Esophagus muscularis mucosa (tissue), 4 donors: ENCODE measurements around the gene WNT11. TPM values are rescaled to one million over a fixed set of nuclear protein-coding genes. Genes with fewer than 3 reads are reported as not detected.

Source experiments
- DNase-seq: peaks from one replicate; pipeline ENCODE4 v3.0.0-alpha.2; 2017; ENCODE audit errors: extremely low spot score
- H3K27ac ChIP-seq, 4 donors: fragments of 200-600 bp; sonication (generic); replicated peaks in 1 of 4; 1 replicate in 3 of 4; 2 replicates in 1 of 4; pipeline ENCODE4 v1.5.1; 2016 to 2019; ENCODE audit warnings: mild to moderate bottlenecking in 1 of 4
- H3K27me3 ChIP-seq, 4 donors: fragments of 200-600 bp; sonication (generic); one replicate each; pipeline versions ENCODE4 v1.5.1 to v1.6.0; 2016 to 2019
- H3K36me3 ChIP-seq, 4 donors: fragments of 200-600 bp; sonication (generic); one replicate each; pipeline ENCODE4 v1.5.1; 2016 to 2019
- H3K4me1 ChIP-seq, 4 donors: fragments of 200-600 bp; sonication (generic); one replicate each; pipeline ENCODE4 v1.5.1; 2016 to 2019
- H3K4me3 ChIP-seq, 4 donors: fragments of 200-600 bp; sonication (generic); 1 replicate in 2 of 4; 2 replicates in 2 of 4; pipeline ENCODE4 v1.5.1; 2016 to 2019; ENCODE audit warnings: mild to moderate bottlenecking in 4 of 4, moderate library complexity in 1 of 4
- H3K9me3 ChIP-seq, 4 donors: fragments of 200-600 bp; sonication (generic); 1 replicate in 3 of 4; 2 replicates in 1 of 4; pipeline ENCODE4 v1.5.1; 2016 to 2019
- EP300 ChIP-seq: sonication (generic); formaldehyde crosslinking; IDR thresholded peaks from one replicate; pipeline ENCODE4 v1.6.1; 2017; ENCODE audit warnings: antibody characterized with exemption
- POLR2A ChIP-seq: fragments of 450-650 bp; IDR thresholded peaks from one replicate; pipeline ENCODE4 v1.6.1; 2017; ENCODE audit warnings: antibody characterized with exemption, moderate library complexity, mild to moderate bottlenecking, low read depth
- POLR2AphosphoS5 ChIP-seq, 2 donors: sonication (generic); formaldehyde crosslinking; IDR thresholded peaks; one replicate each; pipeline ENCODE4 v1.6.1; 2017; ENCODE audit warnings: antibody characterized with exemption in 2 of 2
- WGBS: methylation state at CpG from one replicate; pipeline ENCODE4 v1.1.5; 2018; 5-methylcytosine and 5-hydroxymethylcytosine counted together
- intact Hi-C: fragments of 100-400 bp; cut with DNase I; formaldehyde crosslinking; loops from one replicate; pipeline ENCODE4 v1.15.1; 2023
- total RNA-seq, 4 donors: library from RNA; depleted of rRNA; stranded (reverse); fragments of >200 nt; gene quantifications; one replicate each; pipeline versions ENCODE4 v1.1.0 to v1.2.1, GENCODE V29; 2016
- TF ChIP-seq, protein P1 (sequence below), 3 experiments: fragments of 200-600 bp in 2 of 3; fragments of 450-650 bp in 1 of 3; sonication (generic) in 2 of 3; IDR thresholded peaks; one replicate each; pipeline ENCODE4 v1.5.1; 2017 to 2019; ENCODE audit warnings: antibody characterized with exemption in 3 of 3, mild to moderate bottlenecking in 2 of 3, moderate library complexity in 1 of 3

The WNT11 gene
- total RNA-seq, 4 donors from 2014 or later, result 3.7 to 11.0 (median 7.7) TPM

DNA sequence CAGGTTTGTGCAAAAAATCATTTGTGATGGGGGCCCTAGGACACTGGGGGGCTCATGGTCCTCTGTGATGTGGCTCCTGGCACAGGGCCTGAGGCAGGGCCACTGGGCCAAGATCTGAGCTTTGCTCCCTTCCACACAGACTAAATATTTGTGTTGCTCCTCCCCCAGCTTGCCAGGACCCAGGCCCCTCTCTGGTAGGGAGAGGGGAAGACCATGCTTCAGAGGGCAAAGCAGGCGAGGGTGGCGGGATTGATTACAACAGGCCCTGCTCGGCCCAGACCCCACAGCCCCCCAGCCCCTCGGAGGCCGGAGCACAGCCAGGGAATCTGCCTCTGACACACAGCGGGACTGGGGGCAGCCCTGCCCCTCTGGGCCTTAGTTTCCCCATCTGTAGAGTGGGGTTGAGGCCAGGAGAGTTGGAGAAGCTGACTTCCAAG, 29.0 kb downstream of the WNT11 start:
- H3K9me3 ChIP-seq, result no peaks in the 10 kb centered on the region
- H3K27ac ChIP-seq, result no peak overlapping the region
- no peak overlapping the region for H3K4me3 ChIP-seq
- no peak for DNase-seq
- intact Hi-C loops, result no loop called here
- no CpG with 5 or more reads among the region's 6 CpGs for WGBS
- H3K27me3 ChIP-seq, result no peaks in the 10 kb centered on the region
- peaks cover 0 to 5% (median 2%) of the 10 kb centered on the region in 4 donors for H3K4me1 ChIP-seq
- no peak for TF ChIP-seq POLR2A
- no peak for TF ChIP-seq POLR2AphosphoS5 (IDR thresholded peaks at IDR 0.05)
- TF ChIP-seq, protein P1, sequence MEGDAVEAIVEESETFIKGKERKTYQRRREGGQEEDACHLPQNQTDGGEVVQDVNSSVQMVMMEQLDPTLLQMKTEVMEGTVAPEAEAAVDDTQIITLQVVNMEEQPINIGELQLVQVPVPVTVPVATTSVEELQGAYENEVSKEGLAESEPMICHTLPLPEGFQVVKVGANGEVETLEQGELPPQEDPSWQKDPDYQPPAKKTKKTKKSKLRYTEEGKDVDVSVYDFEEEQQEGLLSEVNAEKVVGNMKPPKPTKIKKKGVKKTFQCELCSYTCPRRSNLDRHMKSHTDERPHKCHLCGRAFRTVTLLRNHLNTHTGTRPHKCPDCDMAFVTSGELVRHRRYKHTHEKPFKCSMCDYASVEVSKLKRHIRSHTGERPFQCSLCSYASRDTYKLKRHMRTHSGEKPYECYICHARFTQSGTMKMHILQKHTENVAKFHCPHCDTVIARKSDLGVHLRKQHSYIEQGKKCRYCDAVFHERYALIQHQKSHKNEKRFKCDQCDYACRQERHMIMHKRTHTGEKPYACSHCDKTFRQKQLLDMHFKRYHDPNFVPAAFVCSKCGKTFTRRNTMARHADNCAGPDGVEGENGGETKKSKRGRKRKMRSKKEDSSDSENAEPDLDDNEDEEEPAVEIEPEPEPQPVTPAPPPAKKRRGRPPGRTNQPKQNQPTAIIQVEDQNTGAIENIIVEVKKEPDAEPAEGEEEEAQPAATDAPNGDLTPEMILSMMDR (IDR thresholded peaks at IDR 0.05), result no peak
- TF ChIP-seq EP300, result no peak
- no peaks in the 10 kb centered on the region for H3K36me3 ChIP-seq

DNA sequence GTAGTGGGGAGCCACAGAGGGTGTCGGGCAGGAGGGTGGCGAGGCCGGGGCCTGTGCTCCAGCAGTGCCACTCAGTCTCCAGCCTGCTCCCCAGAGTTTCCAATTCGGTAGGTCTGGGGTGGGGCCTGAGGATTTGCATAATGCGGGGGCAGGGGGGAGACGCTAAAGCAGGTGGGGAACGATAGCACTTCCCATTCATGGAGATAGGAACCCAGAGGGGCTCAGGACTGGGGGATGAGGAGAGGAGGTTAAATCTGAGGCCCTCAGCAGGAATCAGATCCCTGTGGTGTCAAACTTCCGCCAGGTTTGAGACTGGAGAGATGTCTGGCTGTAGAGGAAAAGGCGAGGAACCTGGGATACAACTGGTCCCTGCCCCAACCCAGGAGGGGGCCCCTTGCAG, 29.8 kb downstream of the WNT11 start:
- Histone ChIP-seq H3K4me1 (peaks cover 0 to 6% (median 3%) of the 10 kb centered on the region in 4 donors), H3K36me3 (no peaks in the 10 kb centered on the region), H3K4me3 (no peak overlapping the region), H3K27ac (no peak overlapping the region), H3K27me3 (no peaks in the 10 kb centered on the region), H3K9me3 (no peaks in the 10 kb centered on the region)
- TF ChIP-seq EP300, result no peak
- TF ChIP-seq POLR2AphosphoS5 (IDR thresholded peaks at IDR 0.05), result no peak
- TF ChIP-seq, protein P1 (IDR thresholded peaks at IDR 0.05), result no peak
- TF ChIP-seq POLR2A, result no peak
- DNase-seq, result no peak
- 82% methylated on average over 9 of the region's 9 CpGs for whole genome bisulfite sequencing
- intact Hi-C loops, result no loop called here

DNA sequence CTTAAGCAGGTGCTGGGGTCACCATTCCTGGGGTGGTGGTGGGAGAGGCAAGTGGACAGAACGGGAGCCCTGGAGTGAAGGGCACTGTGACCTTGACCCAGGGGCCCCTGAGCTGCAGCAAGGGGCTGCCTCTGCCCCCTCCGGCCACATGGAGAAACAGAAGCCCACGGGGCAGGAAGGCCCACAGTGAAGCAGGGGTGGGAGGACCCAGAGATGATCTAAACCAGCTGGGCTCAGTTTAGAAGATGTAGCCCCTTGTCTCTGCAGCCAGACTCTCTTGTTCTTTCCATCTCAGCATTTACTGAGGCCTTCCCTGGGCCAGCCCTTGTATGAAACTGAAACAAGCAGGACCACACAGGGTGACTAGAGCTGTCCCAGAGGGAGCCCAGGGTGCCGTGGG, 30.5 kb downstream of the WNT11 start:
- no peak for DNase-seq
- Histone ChIP-seq H3K4me3 (no peak overlapping the region), H3K4me1 (peaks cover 0 to 6% (median 3%) of the 10 kb centered on the region in 4 donors), H3K36me3 (no peaks in the 10 kb centered on the region), H3K27ac (no peak overlapping the region), H3K27me3 (no peaks in the 10 kb centered on the region), H3K9me3 (no peaks in the 10 kb centered on the region)
- 92% methylated on average over 1 of the region's 4 CpGs for WGBS
- no peak for TF ChIP-seq POLR2AphosphoS5 (IDR thresholded peaks at IDR 0.05)
- TF ChIP-seq EP300, result no peak
- no peak for TF ChIP-seq POLR2A
- TF ChIP-seq, protein P1 (IDR thresholded peaks at IDR 0.05), result no peak
- intact Hi-C loops, result no loop called here

DNA sequence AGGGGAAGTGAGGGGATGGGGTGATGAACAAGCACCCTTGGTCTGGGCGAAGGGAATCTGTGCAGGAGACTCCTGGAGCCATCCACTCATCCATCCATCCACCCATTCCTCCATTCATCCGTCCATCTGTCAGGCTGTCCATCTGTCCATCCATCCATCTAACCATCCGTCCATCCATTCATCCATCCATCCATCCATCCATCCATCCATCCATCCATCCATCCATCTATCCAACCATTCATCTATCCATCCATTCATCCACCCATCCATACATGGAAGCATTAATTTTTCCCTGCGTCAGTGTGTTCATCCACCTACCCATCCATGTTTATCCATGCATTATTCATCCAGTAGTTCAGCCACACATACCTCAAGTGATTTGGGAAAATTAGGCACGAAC, 32.0 kb downstream of the WNT11 start:
- Histone ChIP-seq H3K36me3 (no peaks in the 10 kb centered on the region), H3K9me3 (no peaks in the 10 kb centered on the region), H3K4me3 (no peak overlapping the region), H3K27ac (no peak overlapping the region), H3K4me1 (peaks cover 0 to 6% (median 3%) of the 10 kb centered on the region in 4 donors), H3K27me3 (no peaks in the 10 kb centered on the region)
- WGBS, result 89% methylated on average over 5 of the region's 5 CpGs
- DNase-seq, result no peak
- TF ChIP-seq EP300 (no peak), POLR2A (no peak), POLR2AphosphoS5 (IDR thresholded peaks at IDR 0.05) (no peak)
- TF ChIP-seq, protein P1 (IDR thresholded peaks at IDR 0.05), result no peak
- intact Hi-C loops, result no loop called here

DNA sequence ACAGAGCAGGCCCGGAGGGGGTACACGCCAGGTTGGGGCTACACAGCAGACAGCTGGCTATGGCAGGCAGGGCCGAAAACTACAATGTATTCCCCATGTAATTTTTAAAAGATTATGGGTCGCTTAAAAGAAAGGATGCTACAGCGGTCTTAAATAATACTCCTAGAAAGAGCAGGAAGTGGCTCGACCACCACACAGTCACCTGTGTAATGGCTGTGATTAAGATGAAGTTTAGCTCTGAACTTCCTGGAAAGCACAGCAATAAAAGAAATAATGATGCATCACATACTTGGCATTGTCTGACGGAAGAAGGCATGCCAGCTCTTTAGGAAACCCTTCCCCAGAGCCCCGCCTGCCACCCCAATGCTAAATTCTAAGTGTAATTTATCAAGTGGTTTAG, 32.6 kb downstream of the WNT11 start:
- Histone ChIP-seq H3K4me3 (no peak overlapping the region), H3K9me3 (no peaks in the 10 kb centered on the region), H3K27ac (no peak overlapping the region), H3K27me3 (no peaks in the 10 kb centered on the region), H3K4me1 (peaks cover 0 to 6% (median 3%) of the 10 kb centered on the region in 4 donors), H3K36me3 (no peaks in the 10 kb centered on the region)
- intact Hi-C loops, result no loop called here
- WGBS, result 90% methylated on average over 8 of the region's 8 CpGs
- DNase-seq, result no peak
- no peak for TF ChIP-seq EP300
- no peak for TF ChIP-seq POLR2AphosphoS5 (IDR thresholded peaks at IDR 0.05)
- TF ChIP-seq, protein P1 (IDR thresholded peaks at IDR 0.05), result no peak
- no peak for TF ChIP-seq POLR2A
